Right forelimb (tissue), 1 donor: ENCODE measurements around the gene RNASE9.
"Not testable (repeated sequence)": the region's sequence is repeated elsewhere in the genome, so short reads cannot be mapped to it uniquely, and the experiment has no call there.

ENCODE experiments used
- DNase-seq: peaks from one replicate; pipeline ENCODE4 v3.0.0-alpha.2; 2018

Gene RNASE9

GRCh38 chr14:20515846-20516245, 45.0 kb downstream of the RNASE9 start:
- no peak for DNase-seq

- DNase-seq, result no peak
These were observed 48.5 kb downstream of the RNASE9 start for GRCh38 chr14:20512177-20512905.

GRCh38 chr14:20508367-20508766, 52.5 kb downstream of the RNASE9 start:
- DNase-seq, result no peak

GRCh38 chr14:20507537-20507936, 53.3 kb downstream of the RNASE9 start:
- DNase-seq, result not testable (repeated sequence)

GRCh38 chr14:20506752-20507151, 54.1 kb downstream of the RNASE9 start:
- not testable (repeated sequence) for DNase-seq

GRCh38 chr14:20506276-20506675, 54.6 kb downstream of the RNASE9 start:
- DNase-seq, result not testable (repeated sequence)
